HepG2 (cell line): ENCODE data around the gene DNAJB6. TPM values are rescaled to one million over a fixed set of nuclear protein-coding genes. Genes with fewer than 3 reads are reported as not detected.

Experiments
- BCL6 ChIP-seq: IDR thresholded peaks from 2 replicates; pipeline ENCODE4 v1.6.1; 2016; ENCODE audit warnings: missing genetic modification reagents, missing compliant biosample characterization
- HOXA3 ChIP-seq: sonication (generic); formaldehyde crosslinking; IDR thresholded peaks from 2 replicates; pipeline ENCODE4 v1.5.0; 2020; ENCODE audit warnings: missing genetic modification reagents
- HOXA9 ChIP-seq: sonication (generic); formaldehyde crosslinking; IDR thresholded peaks from 2 replicates; pipeline ENCODE4 v1.8.1; 2022; ENCODE audit warnings: missing genetic modification reagents, mild to moderate bottlenecking, moderate library complexity, borderline replicate concordance
- KAT8 ChIP-seq: IDR thresholded peaks from 2 replicates; pipeline ENCODE4 v1.6.1; 2016; ENCODE audit warnings: missing genetic modification reagents, missing compliant biosample characterization
- KDM1A ChIP-seq: IDR thresholded peaks from 2 replicates; pipeline ENCODE4 v1.6.1; 2016; ENCODE audit warnings: missing compliant biosample characterization
- KDM2A ChIP-seq: sonication (generic); formaldehyde crosslinking; IDR thresholded peaks from 2 replicates; pipeline ENCODE4 v1.4.0; 2020; ENCODE audit warnings: low read depth, missing genetic modification reagents, borderline replicate concordance
- KLF15 ChIP-seq: sonication (generic); formaldehyde crosslinking; IDR thresholded peaks from 2 replicates; pipeline ENCODE4 v1.8.1; 2023; ENCODE audit warnings: borderline replicate concordance, mild to moderate bottlenecking, inconsistent platforms, missing genetic modification reagents, mixed read lengths
- KMT2B ChIP-seq: IDR thresholded peaks from 2 replicates; pipeline ENCODE4 v1.6.1; 2016; ENCODE audit warnings: missing genetic modification reagents, missing compliant biosample characterization
- LCORL ChIP-seq, 2 experiments: fragments of 450-650 bp in 1 of 2; sonication (generic) in 1 of 2; formaldehyde crosslinking in 1 of 2; IDR thresholded peaks; 2 replicates each; pipeline versions ENCODE4 v1.5.0 to v1.6.1; 2017 to 2020; ENCODE audit warnings: antibody characterized with exemption in 1 of 2, missing genetic modification reagents in 1 of 2
- MEIS1 ChIP-seq: sonication (generic); formaldehyde crosslinking; IDR thresholded peaks from 2 replicates; pipeline ENCODE4 v1.9.0; 2021; ENCODE audit warnings: mild to moderate bottlenecking, missing genetic modification reagents, moderate library complexity, borderline replicate concordance
- MTA1 ChIP-seq: sonication (generic); formaldehyde crosslinking; IDR thresholded peaks from 2 replicates; pipeline ENCODE4 v1.4.0; 2020; ENCODE audit warnings: missing genetic modification reagents, mild to moderate bottlenecking, borderline replicate concordance
- MTA3 ChIP-seq: sonication (generic); formaldehyde crosslinking; IDR thresholded peaks from 2 replicates; pipeline ENCODE4 v1.4.0; 2020; ENCODE audit warnings: missing genetic modification reagents
- NAIF1 ChIP-seq: sonication (generic); formaldehyde crosslinking; IDR thresholded peaks from 2 replicates; pipeline ENCODE4 v1.5.0; 2020; ENCODE audit warnings: mild to moderate bottlenecking, missing genetic modification reagents, borderline replicate concordance
- NR2F1 ChIP-seq, 2 experiments: fragments of 450-650 bp in 1 of 2; formaldehyde crosslinking in 1 of 2; IDR thresholded peaks; 2 replicates each; pipeline versions ENCODE4 v1.5.0 to v1.6.1; 2016 to 2020; ENCODE audit warnings: mild to moderate bottlenecking in 1 of 2, missing compliant biosample characterization in 1 of 2, missing genetic modification reagents in 1 of 2, moderate library complexity in 1 of 2
- PHF21A ChIP-seq: sonication (generic); formaldehyde crosslinking; IDR thresholded peaks from 2 replicates; pipeline ENCODE4 v1.5.0; 2020; ENCODE audit warnings: mild to moderate bottlenecking, missing genetic modification reagents
- PHF5A ChIP-seq: IDR thresholded peaks from one replicate; pipeline ENCODE4 v1.6.1; 2018; ENCODE audit warnings: low read depth, missing genetic modification reagents; ENCODE audit not compliant: unreplicated experiment
- RBFOX2 ChIP-seq: fragments of 200-400 bp; formaldehyde crosslinking; IDR thresholded peaks from 2 replicates; pipeline ENCODE4 v1.6.1; 2017; ENCODE audit warnings: low read depth, mild to moderate bottlenecking, low read length
- RCOR2 ChIP-seq: IDR thresholded peaks from 2 replicates; pipeline ENCODE4 v1.6.1; 2016; ENCODE audit warnings: missing biosample characterization, missing genetic modification reagents
- RXRB ChIP-seq: IDR thresholded peaks from 2 replicates; pipeline ENCODE4 v1.6.1; 2016; ENCODE audit warnings: borderline replicate concordance, missing genetic modification reagents, missing compliant biosample characterization
- SIX1 ChIP-seq: sonication (generic); formaldehyde crosslinking; IDR thresholded peaks from 2 replicates; pipeline ENCODE4 v1.4.0; 2020; ENCODE audit warnings: missing genetic modification reagents, borderline replicate concordance
- ZBTB39 ChIP-seq: sonication (generic); formaldehyde crosslinking; IDR thresholded peaks from 2 replicates; pipeline ENCODE4 v1.5.0; 2020; ENCODE audit warnings: missing genetic modification reagents
- ZFP36L1 ChIP-seq: sonication (generic); formaldehyde crosslinking; IDR thresholded peaks from 2 replicates; pipeline ENCODE4 v1.8.0; 2022; ENCODE audit warnings: mild to moderate bottlenecking, missing genetic modification reagents, moderate library complexity
- ZKSCAN8 ChIP-seq: IDR thresholded peaks from 2 replicates; pipeline ENCODE4 v1.6.1; 2016; ENCODE audit warnings: borderline replicate concordance, missing genetic modification reagents, missing compliant biosample characterization
- ZMYM4 ChIP-seq: sonication (generic); formaldehyde crosslinking; IDR thresholded peaks from 2 replicates; pipeline ENCODE4 v1.8.1; 2023; ENCODE audit warnings: mild to moderate bottlenecking, missing genetic modification reagents
- ZNF138 ChIP-seq: sonication (generic); formaldehyde crosslinking; IDR thresholded peaks from 2 replicates; pipeline ENCODE4 v1.5.0; 2020; ENCODE audit warnings: mild to moderate bottlenecking, low read depth, missing genetic modification reagents
- ZNF562 ChIP-seq: sonication (generic); formaldehyde crosslinking; IDR thresholded peaks from 2 replicates; pipeline ENCODE4 v1.8.0; 2022; ENCODE audit warnings: missing genetic modification reagents, borderline replicate concordance
- ZNF740 ChIP-seq: sonication (generic); formaldehyde crosslinking; IDR thresholded peaks from 2 replicates; pipeline ENCODE4 v1.4.0; 2020; ENCODE audit warnings: missing genetic modification reagents
- ZSCAN20 ChIP-seq: sonication (generic); formaldehyde crosslinking; IDR thresholded peaks from 2 replicates; pipeline ENCODE4 v1.4.0; 2020; ENCODE audit warnings: missing genetic modification reagents, mild to moderate bottlenecking, borderline replicate concordance
- polyA plus RNA-seq, 8 experiments: library from polyadenylated mRNA; depleted of rRNA in 3 of 8; stranded (reverse) in 7 of 8; unstranded in 1 of 8; fragments of >200 nt; fragmentation: Illumina TruSeq in 4 of 8; extraction: Trizol in 4 of 8; gene quantifications; 2 replicates each; pipeline versions ENCODE4 v1.2.1 to v1.2.3, GENCODE V29; 2011 to 2016; ENCODE audit warnings: low read depth in 4 of 8, missing spikeins in 1 of 8, mixed read lengths in 1 of 8; ENCODE audit not compliant: insufficient read depth in 1 of 8
- total RNA-seq, 5 experiments: library from RNA; depleted of rRNA; stranded (reverse); fragments of >200 nt; fragmentation: Illumina TruSeq; extraction: Trizol; gene quantifications; 2 replicates each; pipeline ENCODE4 v1.2.3, GENCODE V29; 2016; ENCODE audit warnings: low read depth in 1 of 5
- TF ChIP-seq, protein P1 (sequence below): sonication (generic); formaldehyde crosslinking; IDR thresholded peaks from 2 replicates; pipeline ENCODE4 v1.4.0; 2020; ENCODE audit warnings: mild to moderate bottlenecking, missing genetic modification reagents

The DNAJB6 gene
- total and polyA plus RNA-seq, 2 of the 13 experiments (the other 11 are each of a cell fraction or from before 2014, with no cell fraction given), result 29.9 to 53.9 TPM

DNA sequence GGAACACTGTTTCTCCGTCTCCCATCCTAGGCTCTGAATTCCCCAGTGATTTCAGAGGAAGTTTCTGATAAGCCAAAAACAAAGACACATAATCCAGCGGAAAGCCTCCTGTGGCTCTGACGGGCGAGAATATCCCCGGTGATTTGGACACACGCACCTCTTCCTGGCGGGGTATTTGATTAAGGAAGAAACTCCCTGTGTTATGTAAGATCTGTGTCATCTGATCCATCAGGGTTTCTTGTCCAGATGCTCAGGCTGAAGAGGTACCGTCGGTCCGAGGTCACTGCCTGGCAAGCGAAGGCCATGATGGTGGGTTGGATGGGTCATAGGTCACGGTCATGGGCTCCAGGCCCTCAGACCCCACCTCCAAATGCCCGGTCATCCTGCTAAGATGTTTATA is 39.6 kb upstream of the DNAJB6 start (continued):
- no peak for TF ChIP-seq PHF5A (CRISPR knock-in tag)
- TF ChIP-seq KMT2B (CRISPR knock-in tag), result no peak
- TF ChIP-seq RXRB (CRISPR knock-in tag), result peak; percentile 64; the same call in 1 of the 2 replicates
- TF ChIP-seq MTA3 (CRISPR knock-in tag), result no peak
- peak; percentile 19; the same call in 1 of the 2 replicates for TF ChIP-seq RCOR2 (CRISPR knock-in tag)
- TF ChIP-seq LCORL (IDR thresholded peaks at IDR 0.05), result no peak
- TF ChIP-seq LCORL (CRISPR knock-in tag; IDR thresholded peaks at IDR 0.05), result no peak
- TF ChIP-seq ZNF562 (CRISPR knock-in tag), result no peak
- TF ChIP-seq ZNF138 (CRISPR knock-in tag), result no peak
- no peak for TF ChIP-seq RBFOX2
- TF ChIP-seq NR2F1 (CRISPR knock-in tag; IDR thresholded peaks at IDR 0.05), result peak in 1 of 2 experiments; percentile 45; a peak in 1 of 4 replicates
- TF ChIP-seq ZBTB39, result no peak
- TF ChIP-seq ZFP36L1, result no peak
- no peak for TF ChIP-seq ZSCAN20
- TF ChIP-seq SIX1 (CRISPR knock-in tag), result peak; percentile 82
- TF ChIP-seq KDM1A (CRISPR knock-in tag), result no peak
- TF ChIP-seq, protein P1, sequence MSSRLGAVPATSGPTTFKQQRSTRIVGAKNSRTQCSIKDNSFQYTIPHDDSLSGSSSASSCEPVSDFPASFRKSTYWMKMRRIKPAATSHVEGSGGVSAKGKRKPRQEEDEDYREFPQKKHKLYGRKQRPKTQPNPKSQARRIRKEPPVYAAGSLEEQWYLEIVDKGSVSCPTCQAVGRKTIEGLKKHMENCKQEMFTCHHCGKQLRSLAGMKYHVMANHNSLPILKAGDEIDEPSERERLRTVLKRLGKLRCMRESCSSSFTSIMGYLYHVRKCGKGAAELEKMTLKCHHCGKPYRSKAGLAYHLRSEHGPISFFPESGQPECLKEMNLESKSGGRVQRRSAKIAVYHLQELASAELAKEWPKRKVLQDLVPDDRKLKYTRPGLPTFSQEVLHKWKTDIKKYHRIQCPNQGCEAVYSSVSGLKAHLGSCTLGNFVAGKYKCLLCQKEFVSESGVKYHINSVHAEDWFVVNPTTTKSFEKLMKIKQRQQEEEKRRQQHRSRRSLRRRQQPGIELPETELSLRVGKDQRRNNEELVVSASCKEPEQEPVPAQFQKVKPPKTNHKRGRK (CRISPR knock-in tag), result no peak
- peak; percentile 55 for TF ChIP-seq BCL6 (CRISPR knock-in tag)
- TF ChIP-seq ZNF740, result no peak
- no peak for TF ChIP-seq HOXA3 (CRISPR knock-in tag)
- TF ChIP-seq MEIS1, result peak; percentile 21; the same call in 1 of the 2 replicates
- no peak for TF ChIP-seq ZKSCAN8 (CRISPR knock-in tag)
- peak; percentile 54 for TF ChIP-seq PHF21A
- 0 out of 2 replicates have a peak, but pooled peaks have one; percentile 32 for TF ChIP-seq MTA1 (CRISPR knock-in tag)
- TF ChIP-seq KAT8 (CRISPR knock-in tag), result no peak
- TF ChIP-seq KDM2A, result no peak
- 0 out of 2 replicates have a peak, but pooled peaks have one; percentile 22 for TF ChIP-seq ZMYM4 (CRISPR knock-in tag)
- TF ChIP-seq KLF15 (CRISPR knock-in tag), result no peak
- no peak for TF ChIP-seq NAIF1 (CRISPR knock-in tag)
- TF ChIP-seq HOXA9 (CRISPR knock-in tag), result no peak
